GM04503 (cell line): ENCODE data around the gene EID3.

Experiments
- DNase-seq: peaks from one replicate; pipeline ENCODE4 v3.0.0-alpha.2; 2012; ENCODE audit warnings: low read depth

The EID3 gene

GRCh38 chr12:104340177-104340576 is 36.6 kb downstream of the EID3 start:
- no peak for DNase-seq

GRCh38 chr12:104340925-104341611 is 37.5 kb downstream of the EID3 start:
- no peak for DNase-seq

GRCh38 chr12:104342147-104342546 is 38.6 kb downstream of the EID3 start:
- DNase-seq = no peak

GRCh38 chr12:104342635-104343249 is 39.2 kb downstream of the EID3 start:
- no peak for DNase-seq

DNA sequence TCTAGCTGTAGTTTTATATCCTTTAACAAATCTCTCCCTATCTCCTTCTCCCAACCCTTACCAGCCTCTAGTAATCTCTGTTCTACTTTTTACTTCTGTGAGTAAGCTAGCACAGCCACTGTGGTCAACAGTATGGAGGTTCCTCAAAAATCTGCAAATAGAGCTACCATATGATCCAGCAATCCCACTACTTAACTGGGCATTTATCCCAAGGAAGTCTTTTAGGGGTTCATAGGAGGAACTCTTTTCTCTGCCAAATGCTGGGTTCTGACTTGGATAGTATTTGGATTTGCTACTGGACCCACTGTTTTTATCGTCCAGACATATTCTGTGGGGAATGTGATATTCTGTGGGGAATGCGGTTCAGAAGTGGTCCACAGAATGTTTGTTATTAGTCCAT is 41.1 kb downstream of the EID3 start:
- DNase-seq = no peak

GRCh38 chr12:104345234-104346066 is 41.9 kb downstream of the EID3 start:
- DNase-seq = no peak

DNA sequence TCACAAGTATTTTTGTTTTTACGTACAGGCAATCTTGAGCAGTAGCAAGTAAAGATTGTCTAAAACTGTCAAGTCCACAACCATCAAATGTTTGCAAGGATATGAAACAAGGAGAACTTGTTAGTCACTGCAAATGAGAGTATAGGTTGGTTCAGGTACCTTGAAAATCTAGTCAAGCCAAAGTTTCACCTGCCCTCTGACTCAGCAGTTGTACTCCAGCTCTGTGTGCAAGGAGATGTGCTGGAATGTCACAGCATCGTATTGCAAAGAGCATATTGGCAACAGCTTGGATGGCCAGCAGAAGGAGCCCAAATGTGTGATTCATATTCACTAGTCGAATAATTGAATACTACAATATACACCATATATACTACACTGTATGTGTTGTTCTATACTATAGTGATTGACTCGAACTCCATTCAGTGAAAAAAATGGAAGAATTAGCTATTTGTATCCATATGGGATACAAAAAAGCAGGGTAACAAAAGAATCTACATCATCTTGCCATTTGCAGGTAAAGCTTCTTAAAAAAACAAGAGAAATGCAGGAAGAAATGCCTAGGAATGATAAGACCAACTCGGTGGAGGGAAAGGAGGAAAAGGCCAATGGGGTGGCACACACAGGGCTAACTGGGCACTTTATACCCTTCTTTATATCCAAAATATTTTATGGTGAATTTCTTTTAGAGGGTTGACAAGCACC is 44.0 kb downstream of the EID3 start:
- no peak for DNase-seq

DNA sequence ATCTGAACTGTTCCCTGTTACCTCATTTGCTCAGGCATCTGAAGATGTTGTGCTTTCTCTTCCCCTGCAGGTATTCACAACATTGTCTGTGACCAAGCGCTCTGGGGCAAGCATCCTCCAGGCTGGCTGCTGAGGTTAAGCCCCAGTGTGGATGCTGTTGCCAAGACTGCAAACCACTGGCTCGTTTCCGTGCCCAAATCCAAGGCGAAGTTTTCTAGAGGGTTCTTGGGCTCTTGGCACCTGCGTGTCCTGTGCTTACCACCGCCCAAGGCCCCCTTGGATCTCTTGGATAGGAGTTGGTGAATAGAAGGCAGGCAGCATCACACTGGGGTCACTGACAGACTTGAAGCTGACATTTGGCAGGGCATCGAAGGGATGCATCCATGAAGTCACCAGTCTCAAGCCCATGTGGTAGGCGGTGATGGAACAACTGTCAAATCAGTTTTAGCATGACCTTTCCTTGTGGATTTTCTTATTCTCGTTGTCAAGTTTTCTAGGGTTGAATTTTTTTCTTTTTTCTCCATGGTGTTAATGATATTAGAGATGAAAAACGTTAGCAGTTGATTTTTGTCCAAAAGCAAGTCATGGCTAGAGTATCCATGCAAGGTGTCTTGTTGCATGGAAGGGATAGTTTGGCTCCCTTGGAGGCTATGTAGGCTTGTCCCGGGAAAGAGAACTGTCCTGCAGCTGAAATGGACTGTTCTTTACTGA is 44.9 kb downstream of the EID3 start:
- DNase-seq = no peak

DNA sequence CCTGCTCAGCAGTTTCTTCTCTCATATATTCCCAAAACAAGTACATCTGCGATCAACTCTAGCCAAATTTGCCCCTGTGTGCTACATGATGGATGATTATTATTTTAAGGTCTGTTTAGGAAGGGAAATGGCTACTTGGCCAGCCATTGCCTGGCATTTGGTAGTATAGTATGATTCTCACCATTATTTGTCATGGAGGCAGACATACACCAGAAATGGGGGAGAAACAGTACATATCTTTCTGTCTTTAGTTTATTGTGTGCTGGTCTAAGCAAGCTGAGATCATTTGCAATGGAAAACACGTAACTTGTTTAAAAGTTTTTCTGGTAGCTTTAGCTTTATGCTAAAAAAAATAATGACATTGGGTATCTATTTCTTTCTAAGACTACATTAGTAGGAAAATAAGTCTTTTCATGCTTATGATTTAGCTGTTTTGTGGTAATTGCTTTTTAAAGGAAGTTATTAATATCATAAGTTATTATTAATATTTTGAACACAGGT is 45.5 kb downstream of the EID3 start:
- DNase-seq = no peak

- DNase-seq = no peak
Measured at GRCh38 chr12:104350211-104351056, 46.9 kb downstream of the EID3 start.

- no peak for DNase-seq
Measured at GRCh38 chr12:104351057-104351983, 47.8 kb downstream of the EID3 start.

- DNase-seq = no peak
Measured at GRCh38 chr12:104352106-104352713, 48.7 kb downstream of the EID3 start.

GRCh38 chr12:104353012-104353981 is 49.8 kb downstream of the EID3 start:
- no peak for DNase-seq

DNA sequence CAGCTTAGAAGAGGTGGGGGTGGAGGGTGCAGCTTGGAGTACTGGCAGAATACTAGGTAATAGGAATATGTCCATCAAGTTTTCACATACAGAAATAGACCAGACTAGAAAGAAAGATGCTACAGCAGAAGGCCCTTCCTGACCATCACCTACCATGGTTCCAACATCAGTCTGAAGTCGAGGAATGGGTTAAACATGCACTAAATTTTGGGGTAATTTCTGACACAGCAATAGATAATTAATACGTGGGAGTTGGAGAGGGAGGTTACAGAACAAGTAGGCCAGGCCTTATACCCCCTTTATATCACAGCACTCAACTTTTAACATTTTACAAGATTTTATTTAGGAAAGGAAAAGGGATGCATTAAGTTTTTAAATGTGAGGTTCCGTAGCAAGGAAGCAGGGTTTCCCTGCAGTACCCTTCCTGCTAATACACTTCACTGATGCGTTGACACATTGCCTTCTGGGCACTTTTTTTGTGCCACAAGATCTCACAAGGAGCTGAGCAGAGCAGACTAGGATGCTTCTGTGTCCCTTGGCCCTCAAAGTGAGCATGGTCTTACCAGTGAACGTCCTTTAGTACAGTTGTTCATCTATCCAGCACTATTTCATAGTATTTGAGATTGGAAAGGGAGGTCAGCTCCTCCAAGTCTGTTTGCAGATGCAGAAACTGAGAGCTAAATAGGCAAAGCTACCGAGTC is 50.8 kb downstream of the EID3 start:
- DNase-seq = no peak
